GM12878 (cell line): Measurements from ENCODE around the gene ZNF454. TPM values are rescaled to one million over a fixed set of nuclear protein-coding genes. Genes with fewer than 3 reads are reported as not detected.

Experiments used
- ATAC-seq: fragments of 200-7000 bp; cut with Tn5 transposase; 3 replicates; pipeline ENCODE4 v1.9.1; 2020; ENCODE audit warnings: mild to moderate bottlenecking, moderate library complexity
- BruUV-seq: library from RNA; stranded (reverse); fragments of 400-500 nt; replicated peaks from 2 replicates; lab custom pipeline; 2021; lab: Mats Ljungman, UMichigan
- CTCF ChIA-PET: fragments of 300-600 bp; sonication (Branson Sonifier 250); formaldehyde crosslinking; extraction: SDS; loops from one replicate; lab custom pipeline; 2021; ENCODE audit warnings: inconsistent platforms; lab: Yijun Ruan, JAX
- POLR2A ChIA-PET: fragments of 350-600 bp; formaldehyde crosslinking; extraction: SDS; loops from one replicate; lab custom pipeline; 2021; ENCODE audit warnings: inconsistent platforms; lab: Charles Lee
- RAD21 ChIA-PET: fragments of 300-600 bp; sonication (Branson Sonifier 250); formaldehyde crosslinking; loops from one replicate; lab custom pipeline; 2023; ENCODE audit warnings: antibody characterized with exemption; ENCODE audit not compliant: unreplicated experiment; lab: Charles Lee
- SMC1A ChIA-PET: fragments of 300-600 bp; sonication (Branson Sonifier 250); formaldehyde crosslinking; loops from one replicate; lab custom pipeline; 2023; ENCODE audit not compliant: unreplicated experiment, uncharacterized antibody; lab: Charles Lee
- DNase-seq: peaks from one replicate; pipeline ENCODE4 v3.0.0-alpha.2; 2011; ENCODE audit warnings: low read depth, low spot score
- FAIRE-seq: peaks from 3 replicates; lab custom pipeline; 2011; peaks lifted over from hg19 to GRCh38; lab: Jason Lieb, UNC
- H2AFZ ChIP-seq: 2 replicates; pipeline ENCODE4 v1.6.0; 2011; ENCODE audit warnings: low read depth, low read length, control low read depth; ENCODE audit not compliant: control insufficient read depth
- H3K27ac ChIP-seq: 2 replicates; pipeline ENCODE4 v1.5.1; 2011; ENCODE audit warnings: control low read depth; ENCODE audit not compliant: control insufficient read depth, insufficient read depth
- H3K27me3 ChIP-seq, 2 experiments: replicated peaks in 1 of 2; 2 replicates each; pipeline versions ENCODE4 v1.6.0 to v1.6.1; 2011; ENCODE audit warnings: low read length in 1 of 2; ENCODE audit not compliant: control insufficient read depth in 2 of 2, insufficient read depth in 2 of 2
- H3K36me3 ChIP-seq, 2 experiments: 2 replicates each; pipeline ENCODE4 v1.5.1; 2011; ENCODE audit warnings: low read length in 1 of 2; ENCODE audit not compliant: control insufficient read depth in 2 of 2, insufficient read depth in 2 of 2
- H3K4me1 ChIP-seq: 2 replicates; pipeline ENCODE4 v1.6.1; 2011; ENCODE audit warnings: mild to moderate bottlenecking, low read length, moderate library complexity, mixed read lengths; ENCODE audit not compliant: control insufficient read depth, insufficient read depth
- H3K4me2 ChIP-seq: 2 replicates; pipeline ENCODE4 v1.6.0; 2011; ENCODE audit warnings: control low read depth; ENCODE audit not compliant: control insufficient read depth, insufficient read depth
- H3K4me3 ChIP-seq: fragments of 200-600 bp; sonication (generic); 2 replicates; pipeline ENCODE4 v1.5.1; 2016
- H3K79me2 ChIP-seq: 2 replicates; pipeline ENCODE4 v1.6.0; 2011; ENCODE audit warnings: low read length; ENCODE audit not compliant: control insufficient read depth, insufficient read depth
- H3K9ac ChIP-seq: 2 replicates; pipeline ENCODE4 v1.8.0; 2011; ENCODE audit warnings: low read length, control low read depth, mixed read lengths; ENCODE audit not compliant: control insufficient read depth, insufficient read depth
- H3K9me3 ChIP-seq: replicated peaks from 3 replicates; pipeline ENCODE4 v1.5.1; 2011; ENCODE audit warnings: mild to moderate bottlenecking, low read length; ENCODE audit not compliant: control insufficient read depth, insufficient read depth
- H4K20me1 ChIP-seq: 2 replicates; pipeline ENCODE4 v1.6.0; 2011; ENCODE audit not compliant: control insufficient read depth, insufficient read depth
- EED ChIP-seq: sonication (generic); IDR thresholded peaks from 2 replicates; pipeline ENCODE4 v1.6.1; 2016; ENCODE audit warnings: antibody characterized with exemption, low read depth
- FOXK2 ChIP-seq: fragments of 450-650 bp; IDR thresholded peaks from 2 replicates; pipeline ENCODE4 v1.6.1; 2017; ENCODE audit warnings: mild to moderate bottlenecking, moderate library complexity
- HDAC2 ChIP-seq: fragments of 200-600 bp; sonication (generic); IDR thresholded peaks from 2 replicates; pipeline ENCODE4 v1.6.1; 2017
- JUND ChIP-seq: IDR thresholded peaks from 2 replicates; pipeline ENCODE4 v1.6.1; 2012; ENCODE audit warnings: low read depth, mild to moderate bottlenecking, low read length, improper control_type of control experiment, moderate library complexity
- MEF2B ChIP-seq: fragments of 450-650 bp; IDR thresholded peaks from 2 replicates; pipeline ENCODE4 v1.6.1; 2018; ENCODE audit warnings: mild to moderate bottlenecking, moderate library complexity; ENCODE audit not compliant: partially characterized antibody, poor library complexity, severe bottlenecking
- NBN ChIP-seq: fragments of 450-650 bp; IDR thresholded peaks from 2 replicates; pipeline ENCODE4 v1.6.1; 2016
- NFXL1 ChIP-seq: fragments of 450-650 bp; IDR thresholded peaks from 2 replicates; pipeline ENCODE4 v1.6.1; 2017; ENCODE audit warnings: antibody characterized with exemption, mild to moderate bottlenecking, borderline replicate concordance
- NFYA ChIP-seq: IDR thresholded peaks from 2 replicates; pipeline ENCODE4 v1.6.1; 2011; ENCODE audit warnings: low read depth, mild to moderate bottlenecking, low read length, improper control_type of control experiment, borderline replicate concordance
- NFYB ChIP-seq: IDR thresholded peaks from 2 replicates; pipeline ENCODE4 v1.6.1; 2011; ENCODE audit warnings: low read depth, mild to moderate bottlenecking, low read length, improper control_type of control experiment, moderate library complexity; ENCODE audit not compliant: insufficient read depth
- RUNX3 ChIP-seq: IDR thresholded peaks from 2 replicates; pipeline ENCODE4 v1.6.1; 2012; ENCODE audit warnings: low read length, inconsistent platforms
- TARDBP ChIP-seq: IDR thresholded peaks from 2 replicates; pipeline ENCODE4 v1.6.1; 2016; ENCODE audit warnings: borderline replicate concordance
- ZNF217 ChIP-seq: fragments of 450-650 bp; IDR thresholded peaks from 2 replicates; pipeline ENCODE4 v1.6.1; 2017; ENCODE audit warnings: antibody characterized with exemption, mild to moderate bottlenecking
- WGBS: methylation state at CpG from one replicate; pipeline ENCODE4 v1.1.6; 2016; ENCODE audit warnings: low lambda C conversion rate; ENCODE audit not compliant: insufficient replicate concordance, insufficient coverage; ENCODE audit errors: missing lambda C conversion rate; 5-methylcytosine and 5-hydroxymethylcytosine counted together
- in situ Hi-C: fragments of 300-500 bp; cut with MboI; formaldehyde crosslinking; loops from 9 replicates; pipeline ENCODE4 v1.14.3; 2018; ENCODE audit warnings: mixed read lengths
- intact Hi-C: fragments of 100-400 bp; cut with micrococcal nuclease; formaldehyde crosslinking; loops from one replicate; pipeline ENCODE4 v1.14.2; 2022; ENCODE audit not compliant: unreplicated experiment
- polyA plus RNA-seq, 11 experiments: library from polyadenylated mRNA; depleted of rRNA in 4 of 11; unstranded in 6 of 11; stranded (reverse) in 5 of 11; fragments of >200 nt; fragmentation: Nextera tagmentation in 4 of 11; fragmentation: Illumina TruSeq in 1 of 11; extraction: Ambion mirVana in 4 of 11; extraction: Trizol in 1 of 11; gene quantifications; 1 replicate in 1 of 11; 2 replicates in 10 of 11; pipeline versions ENCODE4 v1.2.1 to v1.2.3, GENCODE V29; 2011 to 2016; ENCODE audit warnings: inconsistent platforms in 2 of 11, missing spikeins in 2 of 11, low read depth in 1 of 11
- total RNA-seq, 4 experiments: library from RNA; depleted of rRNA in 3 of 4; stranded (reverse); fragments of >200 nt in 3 of 4; fragmentation: Illumina TruSeq in 1 of 4; extraction: Trizol in 1 of 4; gene quantifications; 2 replicates each; pipeline versions ENCODE4 v1.2.1 to v1.2.3, GENCODE V29; 2013 to 2021
- TF ChIP-seq, protein P1 (sequence below): IDR thresholded peaks from 2 replicates; pipeline ENCODE4 v1.6.1; 2011; ENCODE audit warnings: borderline replicate concordance, low read depth, mild to moderate bottlenecking, moderate library complexity, mixed read lengths, low read length; ENCODE audit not compliant: insufficient read depth; ENCODE audit errors: extremely low read length
- TF ChIP-seq, protein P2 (sequence below): fragments of 150-350 bp; IDR thresholded peaks from 2 replicates; pipeline ENCODE4 v1.6.1; 2014; ENCODE audit warnings: mild to moderate bottlenecking, low read depth, low read length
- TF ChIP-seq, protein P3 (sequence below): fragments of 450-650 bp; IDR thresholded peaks from 2 replicates; pipeline ENCODE4 v1.6.1; 2017; ENCODE audit warnings: mild to moderate bottlenecking, moderate library complexity

Gene ZNF454
- total and polyA plus RNA-seq, 10 of the 15 experiments (the other 5 are each of a cell fraction or from before 2014, with no cell fraction given): not detected

DNA sequence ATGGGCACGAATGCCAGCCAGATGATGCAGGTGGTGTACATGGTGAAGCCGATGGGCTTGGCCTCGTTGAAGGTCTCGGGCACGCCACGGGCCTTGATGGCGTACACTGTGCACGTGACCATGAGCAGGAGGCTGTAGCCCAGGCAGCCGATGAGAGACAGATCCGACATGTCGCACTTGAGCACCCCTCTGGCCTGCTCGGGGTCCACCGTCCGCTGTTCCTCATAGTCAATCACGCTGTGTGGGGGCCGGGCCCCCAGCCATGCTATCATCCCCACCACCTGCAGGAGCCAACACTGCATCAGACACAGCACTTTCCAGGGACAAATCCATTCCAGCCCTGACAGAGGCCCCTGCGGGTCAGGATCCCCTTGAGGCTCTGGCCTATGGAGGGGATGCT is 41.9 kb downstream of the ZNF454 start:
- in situ Hi-C loops (no loop called here), intact Hi-C loops (no loop called here)
- Histone ChIP-seq H3K36me3 (no peaks in the 10 kb centered on the region), H3K4me3 (no peak overlapping the region), H3K4me1 (no peaks in the 10 kb centered on the region), H3K9me3 (no peaks in the 10 kb centered on the region; the same call in 2 of the 3 replicates), H3K27me3 (no peaks in the 10 kb centered on the region), H3K4me2 (no peak overlapping the region), H2AFZ (no peak overlapping the region), H3K27ac (no peak overlapping the region), H3K9ac (no peak overlapping the region), H4K20me1 (no peaks in the 10 kb centered on the region), H3K79me2 (no peaks in the 10 kb centered on the region)
- no peak for TF ChIP-seq HDAC2
- no peak for TF ChIP-seq NFYB
- TF ChIP-seq, protein P1, sequence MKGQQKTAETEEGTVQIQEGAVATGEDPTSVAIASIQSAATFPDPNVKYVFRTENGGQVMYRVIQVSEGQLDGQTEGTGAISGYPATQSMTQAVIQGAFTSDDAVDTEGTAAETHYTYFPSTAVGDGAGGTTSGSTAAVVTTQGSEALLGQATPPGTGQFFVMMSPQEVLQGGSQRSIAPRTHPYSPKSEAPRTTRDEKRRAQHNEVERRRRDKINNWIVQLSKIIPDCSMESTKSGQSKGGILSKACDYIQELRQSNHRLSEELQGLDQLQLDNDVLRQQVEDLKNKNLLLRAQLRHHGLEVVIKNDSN: no peak
- TF ChIP-seq NFYA: no peak
- TF ChIP-seq NFXL1: no peak
- no peak for TF ChIP-seq FOXK2
- TF ChIP-seq, protein P2, sequence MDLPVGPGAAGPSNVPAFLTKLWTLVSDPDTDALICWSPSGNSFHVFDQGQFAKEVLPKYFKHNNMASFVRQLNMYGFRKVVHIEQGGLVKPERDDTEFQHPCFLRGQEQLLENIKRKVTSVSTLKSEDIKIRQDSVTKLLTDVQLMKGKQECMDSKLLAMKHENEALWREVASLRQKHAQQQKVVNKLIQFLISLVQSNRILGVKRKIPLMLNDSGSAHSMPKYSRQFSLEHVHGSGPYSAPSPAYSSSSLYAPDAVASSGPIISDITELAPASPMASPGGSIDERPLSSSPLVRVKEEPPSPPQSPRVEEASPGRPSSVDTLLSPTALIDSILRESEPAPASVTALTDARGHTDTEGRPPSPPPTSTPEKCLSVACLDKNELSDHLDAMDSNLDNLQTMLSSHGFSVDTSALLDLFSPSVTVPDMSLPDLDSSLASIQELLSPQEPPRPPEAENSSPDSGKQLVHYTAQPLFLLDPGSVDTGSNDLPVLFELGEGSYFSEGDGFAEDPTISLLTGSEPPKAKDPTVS: no peak
- no peak for TF ChIP-seq NBN
- no peak for TF ChIP-seq EED
- TF ChIP-seq JUND: no peak
- no peak for TF ChIP-seq RUNX3
- TF ChIP-seq MEF2B: no peak
- TF ChIP-seq ZNF217: no peak
- TF ChIP-seq, protein P3, sequence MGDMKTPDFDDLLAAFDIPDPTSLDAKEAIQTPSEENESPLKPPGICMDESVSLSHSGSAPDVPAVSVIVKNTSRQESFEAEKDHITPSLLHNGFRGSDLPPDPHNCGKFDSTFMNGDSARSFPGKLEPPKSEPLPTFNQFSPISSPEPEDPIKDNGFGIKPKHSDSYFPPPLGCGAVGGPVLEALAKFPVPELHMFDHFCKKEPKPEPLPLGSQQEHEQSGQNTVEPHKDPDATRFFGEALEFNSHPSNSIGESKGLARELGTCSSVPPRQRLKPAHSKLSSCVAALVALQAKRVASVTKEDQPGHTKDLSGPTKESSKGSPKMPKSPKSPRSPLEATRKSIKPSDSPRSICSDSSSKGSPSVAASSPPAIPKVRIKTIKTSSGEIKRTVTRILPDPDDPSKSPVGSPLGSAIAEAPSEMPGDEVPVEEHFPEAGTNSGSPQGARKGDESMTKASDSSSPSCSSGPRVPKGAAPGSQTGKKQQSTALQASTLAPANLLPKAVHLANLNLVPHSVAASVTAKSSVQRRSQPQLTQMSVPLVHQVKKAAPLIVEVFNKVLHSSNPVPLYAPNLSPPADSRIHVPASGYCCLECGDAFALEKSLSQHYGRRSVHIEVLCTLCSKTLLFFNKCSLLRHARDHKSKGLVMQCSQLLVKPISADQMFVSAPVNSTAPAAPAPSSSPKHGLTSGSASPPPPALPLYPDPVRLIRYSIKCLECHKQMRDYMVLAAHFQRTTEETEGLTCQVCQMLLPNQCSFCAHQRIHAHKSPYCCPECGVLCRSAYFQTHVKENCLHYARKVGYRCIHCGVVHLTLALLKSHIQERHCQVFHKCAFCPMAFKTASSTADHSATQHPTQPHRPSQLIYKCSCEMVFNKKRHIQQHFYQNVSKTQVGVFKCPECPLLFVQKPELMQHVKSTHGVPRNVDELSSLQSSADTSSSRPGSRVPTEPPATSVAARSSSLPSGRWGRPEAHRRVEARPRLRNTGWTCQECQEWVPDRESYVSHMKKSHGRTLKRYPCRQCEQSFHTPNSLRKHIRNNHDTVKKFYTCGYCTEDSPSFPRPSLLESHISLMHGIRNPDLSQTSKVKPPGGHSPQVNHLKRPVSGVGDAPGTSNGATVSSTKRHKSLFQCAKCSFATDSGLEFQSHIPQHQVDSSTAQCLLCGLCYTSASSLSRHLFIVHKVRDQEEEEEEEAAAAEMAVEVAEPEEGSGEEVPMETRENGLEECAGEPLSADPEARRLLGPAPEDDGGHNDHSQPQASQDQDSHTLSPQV: no peak
- no peak for TF ChIP-seq TARDBP
- ATAC-seq (no peak), FAIRE-seq (no peak), DNase-seq (no peak)
- WGBS: 43% methylated on average over 7 of the region's 17 CpGs
- ChIA-PET SMC1A (no interaction called here), POLR2A (no interaction called here), CTCF (no interaction called here), RAD21 (no interaction called here)
- BruUV-seq: no TSS peak
